SK-N-MC (cell line): Measurements from ENCODE around the gene TUBB4A.

ENCODE experiments used
- DNase-seq: peaks from one replicate; pipeline ENCODE4 v3.0.0-alpha.2; 2011; ENCODE audit warnings: low read depth, low spot score
- H3K27ac ChIP-seq: fragments of 200-600 bp; sonication (generic); 2 replicates; pipeline ENCODE4 v1.5.1; 2016; ENCODE audit warnings: mixed run types
- H3K36me3 ChIP-seq: fragments of 200-600 bp; sonication (generic); 2 replicates; pipeline ENCODE4 v1.6.1; 2017; ENCODE audit warnings: antibody characterized with exemption, low read length, mixed read lengths; ENCODE audit not compliant: insufficient read depth
- H3K4me3 ChIP-seq: fragments of 200-600 bp; sonication (generic); 2 replicates; pipeline ENCODE4 v1.5.1; 2016
- H3K9ac ChIP-seq: fragments of 200-600 bp; sonication (generic); 2 replicates; pipeline ENCODE4 v1.8.0; 2017; ENCODE audit warnings: mixed run types, mixed read lengths; ENCODE audit not compliant: insufficient read length
- H3K9me3 ChIP-seq: fragments of 200-600 bp; sonication (generic); 2 replicates; pipeline ENCODE4 v1.6.1; 2017; ENCODE audit warnings: low read depth, mild to moderate bottlenecking, antibody characterized with exemption, low read length, moderate library complexity, mixed read lengths
- EZH2 ChIP-seq: fragments of 200-600 bp; sonication (generic); IDR thresholded peaks from one replicate; pipeline ENCODE4 v1.6.1; 2017; ENCODE audit warnings: antibody characterized with exemption
- FOXP2 ChIP-seq: optimal IDR thresholded peaks from 2 replicates; pipeline ENCODE3; 2011; ENCODE audit warnings: mild to moderate bottlenecking, moderate library complexity; ENCODE audit not compliant: insufficient read depth; ENCODE audit errors: extremely low read length, control extremely low read depth
- POLR2AphosphoS5 ChIP-seq: IDR thresholded peaks from 2 replicates; pipeline ENCODE4 v1.6.1; 2012; ENCODE audit warnings: mild to moderate bottlenecking, low read depth, low read length, borderline replicate concordance

The TUBB4A gene

DNA sequence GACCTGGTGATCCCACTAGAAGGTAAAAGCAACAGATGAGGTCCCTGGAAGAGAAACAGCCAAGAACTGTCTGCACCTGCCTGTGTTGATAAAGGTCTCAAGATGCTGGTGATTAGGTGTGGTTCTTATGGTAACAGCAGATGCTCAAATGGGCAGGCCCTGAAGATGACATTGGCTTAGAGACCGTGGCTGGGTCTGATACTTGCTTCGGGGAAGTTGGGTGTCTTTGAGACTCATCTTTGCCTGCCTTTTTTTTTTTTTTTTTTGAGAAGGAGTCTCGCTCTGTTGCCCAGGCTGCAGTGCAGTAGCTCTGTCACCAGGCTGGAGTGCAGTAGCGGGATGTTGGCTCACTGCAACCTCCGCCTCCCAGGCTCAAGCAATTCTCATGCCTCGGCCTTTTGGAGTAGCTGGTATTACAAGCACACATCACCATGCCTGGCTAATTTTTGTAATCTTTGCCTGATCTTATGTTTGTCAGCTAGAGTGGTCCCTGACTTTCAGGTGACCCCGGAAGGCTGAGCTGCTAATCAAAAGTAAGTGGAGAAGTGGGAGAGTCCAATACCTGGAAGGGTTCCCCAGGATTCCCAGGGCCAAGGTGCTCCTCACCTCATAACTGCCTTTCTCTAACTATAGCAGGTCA lies 50.4 kb downstream of the TUBB4A start:
- Histone ChIP-seq H3K9me3 (no peaks in the 10 kb centered on the region), H3K9ac (no peak overlapping the region), H3K36me3 (peaks cover 25% of the 10 kb centered on the region; the same call in 1 of the 2 replicates), H3K4me3 (no peak overlapping the region), H3K27ac (no peak overlapping the region)
- TF ChIP-seq EZH2: no peak
- no peak for DNase-seq

DNA sequence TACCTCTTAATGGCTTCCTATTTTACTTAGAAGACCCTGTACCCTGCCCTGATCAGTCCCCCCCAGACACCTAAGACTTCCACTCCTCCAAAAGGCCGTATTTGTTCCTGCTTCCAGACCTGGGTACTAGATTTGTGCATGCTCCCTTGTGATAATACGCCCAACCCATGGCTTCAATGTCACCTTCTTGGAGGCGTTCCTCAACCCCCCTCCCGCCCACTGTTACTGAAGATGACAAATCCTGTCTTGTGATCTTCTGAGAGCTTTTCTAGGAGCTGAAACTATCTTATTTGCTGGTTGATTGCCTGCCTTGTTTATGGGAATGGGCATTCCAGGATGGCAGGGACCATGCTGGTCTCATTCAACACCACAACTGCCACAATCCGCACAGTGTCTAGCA lies 51.9 kb downstream of the TUBB4A start:
- no peak for DNase-seq
- TF ChIP-seq FOXP2 (no peak), POLR2AphosphoS5 (no peak), EZH2 (no peak)
- no peaks in the 10 kb centered on the region for H3K9me3 ChIP-seq
- H3K36me3 ChIP-seq: peaks cover 20% of the 10 kb centered on the region; the same call in 1 of the 2 replicates
- H3K9ac ChIP-seq: no peak overlapping the region
- H3K4me3 ChIP-seq: no peak overlapping the region
- no peak overlapping the region for H3K27ac ChIP-seq

DNA sequence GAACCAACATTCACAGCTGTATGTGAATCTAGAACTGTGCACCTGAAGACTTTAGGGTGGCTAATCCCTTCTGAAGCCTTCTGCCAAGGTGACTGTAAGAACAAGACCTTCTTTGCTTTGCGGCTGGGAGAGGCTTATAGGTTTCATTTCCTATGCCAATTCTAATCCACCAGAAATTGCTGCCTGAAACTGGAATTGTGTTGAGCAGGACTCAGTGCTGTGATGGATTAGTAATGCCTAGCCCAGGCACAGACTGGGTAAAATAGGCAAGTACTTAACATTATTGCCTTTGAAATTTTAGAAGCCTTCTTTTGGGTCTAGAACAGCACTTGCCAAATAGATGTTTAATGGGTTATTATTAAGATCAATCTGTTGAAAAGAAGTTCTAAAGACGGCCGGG lies 54.1 kb downstream of the TUBB4A start:
- no peaks in the 10 kb centered on the region for H3K9me3 ChIP-seq
- H3K27ac ChIP-seq: no peak overlapping the region
- TF ChIP-seq FOXP2: no peak
- TF ChIP-seq POLR2AphosphoS5: no peak
- TF ChIP-seq EZH2: no peak
- DNase-seq: no peak
- H3K4me3 ChIP-seq: no peak overlapping the region
- H3K36me3 ChIP-seq: no peaks in the 10 kb centered on the region
- no peak overlapping the region for H3K9ac ChIP-seq

DNA sequence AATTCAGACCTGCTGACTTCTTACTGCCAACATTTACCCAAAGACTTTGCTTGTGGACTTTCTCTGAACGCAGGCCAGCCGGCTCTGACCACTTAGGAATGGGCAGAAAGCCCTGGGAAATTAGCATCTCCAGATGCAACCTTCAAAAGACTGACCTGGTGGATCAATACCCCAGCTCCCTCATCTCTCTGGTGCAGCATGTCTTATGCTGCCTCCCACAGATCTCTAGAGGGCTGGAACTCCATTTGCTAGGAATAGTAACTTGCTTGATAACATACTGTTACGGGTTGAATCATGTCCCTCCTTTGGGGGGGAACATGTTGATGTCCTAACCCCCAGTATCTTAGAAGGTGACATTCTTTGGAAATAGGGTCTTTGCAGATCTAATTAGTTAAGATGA lies 55.7 kb downstream of the TUBB4A start:
- no peak for TF ChIP-seq POLR2AphosphoS5
- no peak for TF ChIP-seq EZH2
- no peak for TF ChIP-seq FOXP2
- no peaks in the 10 kb centered on the region for H3K9me3 ChIP-seq

More for the DNA sequence above, 55.7 kb downstream of the TUBB4A start:
- Histone ChIP-seq H3K27ac (no peak overlapping the region), H3K9ac (no peak overlapping the region), H3K36me3 (no peaks in the 10 kb centered on the region), H3K4me3 (no peak overlapping the region)
- DNase-seq: no peak
